Prostate gland (tissue), 2 donors: ENCODE data around the gene DDX5.

Experiments
- POLR2A ChIP-seq: fragments of 450-650 bp; IDR thresholded peaks from one replicate; pipeline ENCODE4 v1.6.1; 2016; ENCODE audit warnings: antibody characterized with exemption, mild to moderate bottlenecking
- POLR2AphosphoS5 ChIP-seq: sonication (generic); formaldehyde crosslinking; IDR thresholded peaks from one replicate; pipeline ENCODE4 v1.6.1; 2017; ENCODE audit warnings: antibody characterized with exemption
- TF ChIP-seq, protein P1 (sequence below), 4 experiments: fragments of 200-600 bp in 2 of 4; fragments of 450-650 bp in 2 of 4; sonication (generic) in 2 of 4; IDR thresholded peaks; 1 replicate in 3 of 4; 2 replicates in 1 of 4; pipeline ENCODE4 v1.5.1; 2016 to 2019; ENCODE audit warnings: antibody characterized with exemption in 4 of 4, mild to moderate bottlenecking in 2 of 4, moderate library complexity in 2 of 4

DNA sequence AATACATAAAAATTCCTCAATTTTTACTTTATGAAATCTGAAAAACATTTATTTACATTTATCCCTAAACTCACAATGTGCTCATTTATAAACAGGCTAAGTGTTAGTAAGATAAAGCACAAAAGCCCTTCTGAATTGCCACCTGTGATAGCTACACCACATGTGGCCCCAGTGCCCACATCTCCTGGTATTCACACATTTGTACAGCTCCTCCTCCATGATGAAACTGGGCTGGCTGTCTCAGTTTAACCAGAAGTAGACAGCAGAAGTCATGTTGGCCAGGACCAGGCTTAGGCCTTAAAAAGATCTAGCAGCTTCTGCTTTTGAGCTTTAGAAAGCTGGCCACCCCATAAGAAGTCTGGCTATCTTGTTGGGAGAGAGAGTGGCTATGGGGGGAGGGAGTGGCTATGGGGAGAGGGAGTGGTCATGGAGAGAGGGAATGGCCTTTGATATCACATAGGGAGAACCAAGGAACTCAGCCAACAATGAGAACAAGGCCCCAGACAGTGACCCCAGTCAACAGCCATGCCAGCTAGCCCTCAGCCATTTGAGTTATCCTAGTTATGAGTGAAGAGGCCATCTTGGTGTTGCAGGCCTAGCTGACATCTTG, 48.0 kb upstream of the DDX5 start:
- TF ChIP-seq, protein P1, sequence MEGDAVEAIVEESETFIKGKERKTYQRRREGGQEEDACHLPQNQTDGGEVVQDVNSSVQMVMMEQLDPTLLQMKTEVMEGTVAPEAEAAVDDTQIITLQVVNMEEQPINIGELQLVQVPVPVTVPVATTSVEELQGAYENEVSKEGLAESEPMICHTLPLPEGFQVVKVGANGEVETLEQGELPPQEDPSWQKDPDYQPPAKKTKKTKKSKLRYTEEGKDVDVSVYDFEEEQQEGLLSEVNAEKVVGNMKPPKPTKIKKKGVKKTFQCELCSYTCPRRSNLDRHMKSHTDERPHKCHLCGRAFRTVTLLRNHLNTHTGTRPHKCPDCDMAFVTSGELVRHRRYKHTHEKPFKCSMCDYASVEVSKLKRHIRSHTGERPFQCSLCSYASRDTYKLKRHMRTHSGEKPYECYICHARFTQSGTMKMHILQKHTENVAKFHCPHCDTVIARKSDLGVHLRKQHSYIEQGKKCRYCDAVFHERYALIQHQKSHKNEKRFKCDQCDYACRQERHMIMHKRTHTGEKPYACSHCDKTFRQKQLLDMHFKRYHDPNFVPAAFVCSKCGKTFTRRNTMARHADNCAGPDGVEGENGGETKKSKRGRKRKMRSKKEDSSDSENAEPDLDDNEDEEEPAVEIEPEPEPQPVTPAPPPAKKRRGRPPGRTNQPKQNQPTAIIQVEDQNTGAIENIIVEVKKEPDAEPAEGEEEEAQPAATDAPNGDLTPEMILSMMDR (IDR thresholded peaks at IDR 0.05): no peak
- TF ChIP-seq POLR2A (no peak), POLR2AphosphoS5 (no peak)
